CD4-positive, alpha-beta T cell treated with Interleukin-6 at 100 ng/mL for 8 hours (primary cell): Measurements from ENCODE around the gene DNAAF6.

Source experiments
- DNase-seq: peaks from one replicate; pipeline ENCODE4 v3.0.0-alpha.2; 2020; ENCODE audit warnings: mixed read lengths, low spot score

Gene DNAAF6

DNA sequence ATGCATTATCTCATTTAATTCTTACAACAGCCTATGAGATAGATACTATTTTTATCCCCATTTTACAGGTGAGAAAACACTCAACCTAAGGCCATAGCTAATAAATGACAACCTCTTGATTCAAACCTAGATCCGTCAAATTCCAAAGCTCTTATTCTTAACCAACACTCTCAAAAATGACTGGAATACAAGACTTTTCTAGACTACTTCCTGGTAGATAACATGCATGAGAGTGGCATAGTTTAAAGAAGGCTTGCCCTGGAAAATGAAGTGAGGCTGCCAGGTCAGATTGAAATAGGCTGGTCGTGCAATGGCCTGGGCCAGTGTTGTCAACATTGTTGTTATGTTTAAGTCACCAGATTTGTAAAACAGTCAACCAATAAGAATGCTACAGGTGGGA, 86.6 kb downstream of the DNAAF6 start:
- DNase-seq = no peak
